Left ventricle myocardium inferior (tissue), 1 donor: ENCODE measurements around the gene HVCN1. TPM values are rescaled to one million over a fixed set of nuclear protein-coding genes. Genes with fewer than 3 reads are reported as not detected.
A peak's percentile ranks its signal among the peaks of the same experiment; 100 is the strongest.

ENCODE experiments used
- DNase-seq: peaks from one replicate; pipeline ENCODE4 v3.0.0-alpha.2; 2020
- H3K27ac ChIP-seq: fragments of 200-600 bp; replicated peaks from 2 replicates; pipeline ENCODE4 v1.8.0; 2021
- H3K27me3 ChIP-seq: fragments of 200-600 bp; 2 replicates; pipeline ENCODE4 v1.8.0; 2021; ENCODE audit warnings: low read depth
- H3K36me3 ChIP-seq: fragments of 200-600 bp; 2 replicates; pipeline ENCODE4 v1.8.0; 2021
- H3K4me1 ChIP-seq: fragments of 200-600 bp; 2 replicates; pipeline ENCODE4 v1.8.0; 2021
- H3K4me3 ChIP-seq: fragments of 200-600 bp; 2 replicates; pipeline ENCODE4 v1.8.0; 2021; ENCODE audit warnings: mild to moderate bottlenecking, moderate library complexity
- H3K9me3 ChIP-seq: fragments of 200-600 bp; replicated peaks from 2 replicates; pipeline ENCODE4 v1.8.0; 2021
- CTCF ChIP-seq: fragments of 200-600 bp; IDR thresholded peaks from 2 replicates; pipeline ENCODE4 v1.8.0; 2021; ENCODE audit warnings: antibody characterized with exemption, mild to moderate bottlenecking, borderline replicate concordance
- intact Hi-C: fragments of 100-400 bp; cut with micrococcal nuclease; formaldehyde crosslinking; loops from one replicate; pipeline ENCODE4 v1.11.0; 2022
- total RNA-seq: library from RNA; stranded (reverse); fragmentation: NEBNext Ultra II Directional; extraction: Animal tissue kit (Norgen Biotek cat#: 25700); gene quantifications from one replicate; pipeline ENCODE4 v1.2.1, GENCODE V29; 2021
- donor health status: DM: no; HTN: yes; CAD: no; lungs with severe emphysema.

HVCN1 gene
- total RNA-seq, 1 donor from 2014 or later, result 11.5 TPM

GRCh38 chr12:110641521-110641920, 47.4 kb downstream of the HVCN1 start:
- intact Hi-C loops, result no loop called here
- peak; percentile 34 for DNase-seq
- no peak overlapping the region for H3K4me3 ChIP-seq
- peaks cover 4% of the 10 kb centered on the region for H3K36me3 ChIP-seq
- no peak for TF ChIP-seq CTCF
- H3K27me3 ChIP-seq, result no peaks in the 10 kb centered on the region
- no peaks in the 10 kb centered on the region for H3K9me3 ChIP-seq
- peak overlapping the region; percentile 74 for H3K27ac ChIP-seq
- H3K4me1 ChIP-seq, result peaks cover 37% of the 10 kb centered on the region

- no peaks in the 10 kb centered on the region for H3K36me3 ChIP-seq
- no peaks in the 10 kb centered on the region for H3K9me3 ChIP-seq
- no peaks in the 10 kb centered on the region for H3K27me3 ChIP-seq
- no peak for TF ChIP-seq CTCF
- peak; percentile 74 for DNase-seq
- H3K4me3 ChIP-seq, result no peak overlapping the region
- peaks cover 37% of the 10 kb centered on the region for H3K4me1 ChIP-seq
- intact Hi-C loops, result no loop called here
- peak overlapping the region; percentile 74 for H3K27ac ChIP-seq
These were observed 48.5 kb downstream of the HVCN1 start for GRCh38 chr12:110640275-110641025.

GRCh38 chr12:110639336-110640141, 49.4 kb downstream of the HVCN1 start:
- H3K27me3 ChIP-seq, result no peaks in the 10 kb centered on the region
- TF ChIP-seq CTCF, result no peak
- H3K27ac ChIP-seq, result peak overlapping the region; percentile 74
- H3K36me3 ChIP-seq, result no peaks in the 10 kb centered on the region
- no peak for DNase-seq
- no peaks in the 10 kb centered on the region for H3K9me3 ChIP-seq
- intact Hi-C loops, result no loop called here
- H3K4me1 ChIP-seq, result peaks cover 37% of the 10 kb centered on the region
- no peak overlapping the region for H3K4me3 ChIP-seq

DNA sequence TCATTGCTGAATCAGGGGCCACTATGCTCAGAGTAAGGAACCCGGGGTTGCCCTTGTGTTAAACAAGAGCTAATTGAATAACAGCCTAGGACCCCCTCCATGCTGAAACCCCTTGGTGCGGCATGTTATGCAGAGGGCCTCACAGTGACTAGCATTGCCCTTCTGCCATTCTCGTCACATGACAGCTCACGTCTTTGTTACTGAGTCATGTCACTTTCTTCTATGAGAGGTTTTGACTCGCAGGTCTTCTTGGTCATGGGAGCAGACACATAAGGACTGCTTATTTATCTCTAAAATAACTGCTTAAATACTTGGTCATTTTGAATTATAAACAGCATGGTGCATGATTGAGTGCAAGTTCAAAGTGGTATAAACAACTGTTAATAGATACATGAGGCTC, 50.1 kb downstream of the HVCN1 start:
- no peaks in the 10 kb centered on the region for H3K36me3 ChIP-seq
- DNase-seq, result no peak
- intact Hi-C loops, result no loop called here
- peaks cover 37% of the 10 kb centered on the region for H3K4me1 ChIP-seq
- H3K4me3 ChIP-seq, result no peak overlapping the region
- TF ChIP-seq CTCF, result no peak
- H3K9me3 ChIP-seq, result no peaks in the 10 kb centered on the region
- no peaks in the 10 kb centered on the region for H3K27me3 ChIP-seq
- H3K27ac ChIP-seq, result peak overlapping the region; percentile 74

DNA sequence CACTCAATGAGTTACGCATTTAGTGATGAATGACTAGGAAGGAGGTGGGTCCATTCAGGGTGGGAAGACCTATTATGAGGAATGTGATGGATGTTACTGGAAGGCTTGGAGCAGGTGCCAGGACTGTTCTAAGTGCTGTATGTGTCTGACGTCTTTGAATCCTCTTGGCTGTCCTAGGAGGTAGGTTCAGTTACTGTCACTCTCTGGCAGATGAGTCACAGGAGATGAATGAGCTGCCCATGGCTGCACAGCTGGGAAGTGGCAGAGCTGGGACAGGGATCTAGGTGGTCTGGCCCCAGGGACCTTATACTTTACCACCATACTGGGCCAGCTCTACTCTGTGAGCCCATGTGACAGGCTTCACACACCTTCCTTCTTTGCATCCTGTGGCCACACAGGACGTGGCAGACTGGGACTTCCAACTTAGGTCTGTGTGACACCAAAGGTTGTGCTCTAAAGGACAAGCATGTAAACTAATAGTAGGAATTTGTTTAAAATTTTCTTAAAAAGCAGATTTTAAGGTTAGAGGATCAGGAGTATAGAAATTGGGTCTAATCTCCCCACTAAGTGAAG, 51.0 kb downstream of the HVCN1 start:
- Histone ChIP-seq H3K4me1 (peaks cover 37% of the 10 kb centered on the region), H3K27ac (no peak overlapping the region), H3K9me3 (no peaks in the 10 kb centered on the region), H3K36me3 (no peaks in the 10 kb centered on the region), H3K4me3 (no peak overlapping the region), H3K27me3 (no peaks in the 10 kb centered on the region)
- DNase-seq, result no peak
- no peak for TF ChIP-seq CTCF
- intact Hi-C loops, result no loop called here
